HG03558 (cell line): Measurements from ENCODE around the gene ZNF225.
"Not testable (repeated sequence)": the region's sequence is repeated elsewhere in the genome, so short reads cannot be mapped to it uniquely, and the experiment has no call there.

Experiments
- ATAC-seq: cut with Tn5 transposase; IDR thresholded peaks from one replicate; pipeline ENCODE4 v1.9.1; 2021; ENCODE audit warnings: moderate number of reproducible peaks; ENCODE audit not compliant: unreplicated experiment; ENCODE audit errors: extremely low read depth

ZNF225 gene

GRCh38 chr19:44113138-44113783 is at the start of gene ZNF225:
ZNF225 (plus strand) TSS chr19:44113399; CDS start chr19:44115828, 2,429 bp downstream.
- peak; percentile 61 for ATAC-seq

GRCh38 chr19:44066305-44066704 is 46.9 kb upstream of the ZNF225 start:
- no peak for ATAC-seq

- ATAC-seq: no peak
These were observed 43.8 kb upstream of the ZNF225 start for GRCh38 chr19:44069415-44069814.

- peak; percentile 84 for ATAC-seq
These were observed 41.2 kb upstream of the ZNF225 start, which contains the start of gene ZNF284 for GRCh38 chr19:44071824-44072542. ZNF284 (plus strand) TSS chr19:44072159; CDS start chr19:44076390, 4,231 bp downstream.

GRCh38 chr19:44072543-44073401 is 40.4 kb upstream of the ZNF225 start:
- no peak for ATAC-seq

- ATAC-seq: no peak
These were observed 36.9 kb upstream of the ZNF225 start for GRCh38 chr19:44076325-44076724.

GRCh38 chr19:44092108-44092507 is 21.1 kb upstream of the ZNF225 start:
- no peak for ATAC-seq

- ATAC-seq: peak; percentile 52
These were observed 19.1 kb upstream of the ZNF225 start, which contains the start of gene ZNF224 for GRCh38 chr19:44093931-44094765. ZNF224 (plus strand) TSS chr19:44094361; CDS start chr19:44097874, 3,513 bp downstream.

GRCh38 chr19:44107751-44108150 is 5.4 kb upstream of the ZNF225 start:
- ATAC-seq: no peak

- no peak for ATAC-seq
These were observed 3.7 kb upstream of the ZNF225 start for GRCh38 chr19:44109458-44109857.

GRCh38 chr19:44111910-44112463 is 1.2 kb upstream of the ZNF225 start:
- no peak for ATAC-seq

GRCh38 chr19:44112802-44113137 is 429 bp upstream of the ZNF225 start:
- ATAC-seq: no peak

- no peak for ATAC-seq
These were observed 688 bp downstream of the ZNF225 start for GRCh38 chr19:44113784-44114390.

GRCh38 chr19:44121162-44121561 is 8.0 kb downstream of the ZNF225 start:
- ATAC-seq: not testable (repeated sequence)

GRCh38 chr19:44131955-44132354 is 18.8 kb downstream of the ZNF225 start:
- no peak for ATAC-seq

- no peak for ATAC-seq
These were observed 28.2 kb downstream of the ZNF225 start, which contains the start of gene ZNF234 for GRCh38 chr19:44141191-44142058. ZNF234 (plus strand) TSS chr19:44141554; CDS start chr19:44144633, 3,079 bp downstream.

- ATAC-seq: no peak
These were observed 28.8 kb downstream of the ZNF225 start for GRCh38 chr19:44142059-44142433.

- ATAC-seq: no peak
These were observed 36.6 kb downstream of the ZNF225 start for GRCh38 chr19:44149776-44150175.
